Neural progenitor cell (in vitro differentiated cells): ENCODE measurements around the gene LEMD3.

Experiments used
- EZH2 ChIP-seq: fragments of 200-600 bp; sonication (generic); IDR thresholded peaks from 2 replicates; pipeline ENCODE4 v1.6.1; 2017; ENCODE audit warnings: antibody characterized with exemption, mild to moderate bottlenecking, moderate library complexity
- EZH2phosphoT487 ChIP-seq: fragments of 200-600 bp; sonication (generic); IDR thresholded peaks from 2 replicates; pipeline ENCODE4 v1.6.1; 2017; ENCODE audit warnings: antibody characterized with exemption
- TF ChIP-seq, protein P1 (sequence below): fragments of 200-600 bp; sonication (generic); IDR thresholded peaks from 2 replicates; pipeline ENCODE4 v1.5.1; 2017; ENCODE audit warnings: antibody characterized with exemption, mild to moderate bottlenecking

DNA sequence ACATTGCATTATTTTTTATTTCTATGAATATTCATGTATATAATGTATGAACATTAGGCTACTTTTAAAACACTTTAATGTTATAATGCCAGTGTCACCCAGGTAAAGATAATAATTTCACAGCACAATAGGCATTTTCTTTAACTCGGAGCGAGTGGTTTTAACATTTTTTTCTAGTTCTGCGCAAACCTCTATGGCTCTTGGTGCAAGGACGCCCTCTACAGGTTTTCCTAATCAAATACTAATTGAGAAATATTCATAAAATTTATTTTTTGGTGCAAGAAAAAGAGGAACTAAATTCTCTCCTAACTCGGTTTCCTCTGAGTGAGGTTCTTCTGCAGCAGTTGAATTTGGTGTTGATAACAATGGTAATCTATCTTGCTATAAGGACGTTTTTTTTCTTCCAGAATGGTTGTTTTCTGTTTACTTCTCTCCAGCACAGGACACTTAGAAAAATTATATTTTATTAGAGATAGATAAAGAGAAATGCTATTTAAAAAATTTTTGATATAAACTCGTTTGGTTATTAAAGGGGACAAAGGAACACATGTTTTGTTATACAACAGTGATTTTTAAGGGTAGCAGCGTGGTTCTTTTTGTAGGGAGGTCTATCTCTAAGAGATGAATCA, 45.8 kb upstream of the LEMD3 start:
- TF ChIP-seq EZH2phosphoT487: no peak
- TF ChIP-seq, protein P1, sequence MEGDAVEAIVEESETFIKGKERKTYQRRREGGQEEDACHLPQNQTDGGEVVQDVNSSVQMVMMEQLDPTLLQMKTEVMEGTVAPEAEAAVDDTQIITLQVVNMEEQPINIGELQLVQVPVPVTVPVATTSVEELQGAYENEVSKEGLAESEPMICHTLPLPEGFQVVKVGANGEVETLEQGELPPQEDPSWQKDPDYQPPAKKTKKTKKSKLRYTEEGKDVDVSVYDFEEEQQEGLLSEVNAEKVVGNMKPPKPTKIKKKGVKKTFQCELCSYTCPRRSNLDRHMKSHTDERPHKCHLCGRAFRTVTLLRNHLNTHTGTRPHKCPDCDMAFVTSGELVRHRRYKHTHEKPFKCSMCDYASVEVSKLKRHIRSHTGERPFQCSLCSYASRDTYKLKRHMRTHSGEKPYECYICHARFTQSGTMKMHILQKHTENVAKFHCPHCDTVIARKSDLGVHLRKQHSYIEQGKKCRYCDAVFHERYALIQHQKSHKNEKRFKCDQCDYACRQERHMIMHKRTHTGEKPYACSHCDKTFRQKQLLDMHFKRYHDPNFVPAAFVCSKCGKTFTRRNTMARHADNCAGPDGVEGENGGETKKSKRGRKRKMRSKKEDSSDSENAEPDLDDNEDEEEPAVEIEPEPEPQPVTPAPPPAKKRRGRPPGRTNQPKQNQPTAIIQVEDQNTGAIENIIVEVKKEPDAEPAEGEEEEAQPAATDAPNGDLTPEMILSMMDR: peak; percentile 79
- no peak for TF ChIP-seq EZH2
